CD14-positive monocyte (primary cell): ENCODE measurements around the gene ATP2B1. TPM values are rescaled to one million over a fixed set of nuclear protein-coding genes. Genes with fewer than 3 reads are reported as not detected.

ENCODE experiments used
- DNase-seq, 3 donors: peaks; one replicate each; pipeline ENCODE4 v3.0.0-alpha.2; 2011 to 2022
- H2AFZ ChIP-seq: 2 replicates; pipeline ENCODE4 v1.6.0; 2012; ENCODE audit warnings: mild to moderate bottlenecking, low read depth, low read length, inconsistent platforms; ENCODE audit not compliant: insufficient read depth, poor library complexity, severe bottlenecking
- H3K27ac ChIP-seq, 2 donors: 1 replicate in 1 of 2; 2 replicates in 1 of 2; pipeline ENCODE4 v1.5.1; 2012 to 2013; ENCODE audit warnings: low read length in 2 of 2, control low read depth in 1 of 2, inconsistent platforms in 1 of 2, low read depth in 1 of 2, mild to moderate bottlenecking in 1 of 2
- H3K27me3 ChIP-seq, 2 donors: one replicate each; pipeline versions ENCODE4 v1.6.0 to v1.6.1; 2011 to 2013; ENCODE audit warnings: low read length in 2 of 2; ENCODE audit not compliant: control insufficient read depth in 2 of 2, insufficient read depth in 2 of 2
- H3K36me3 ChIP-seq, 2 donors: replicated peaks in 1 of 2; 1 replicate in 1 of 2; 2 replicates in 1 of 2; pipeline versions ENCODE4 v1.5.1 to v1.6.1; 2012 to 2013; ENCODE audit warnings: low read length in 2 of 2, control low read depth in 1 of 2, inconsistent platforms in 1 of 2, mild to moderate bottlenecking in 1 of 2; ENCODE audit not compliant: insufficient read depth in 2 of 2, control insufficient read depth in 1 of 2
- H3K4me1 ChIP-seq, 2 donors: 1 replicate in 1 of 2; 2 replicates in 1 of 2; pipeline versions ENCODE4 v1.5.1 to v1.6.1; 2012 to 2013; ENCODE audit warnings: low read length in 2 of 2, control low read depth in 1 of 2, inconsistent platforms in 1 of 2, mild to moderate bottlenecking in 1 of 2, moderate library complexity in 1 of 2; ENCODE audit not compliant: insufficient read depth in 2 of 2, control insufficient read depth in 1 of 2
- H3K4me2 ChIP-seq: replicated peaks from 2 replicates; pipeline ENCODE3; 2012; ENCODE audit warnings: low read length, moderate library complexity, mild to moderate bottlenecking; ENCODE audit not compliant: poor library complexity, severe bottlenecking; ENCODE audit errors: extremely low read depth
- H3K4me3 ChIP-seq, 3 experiments: fragments of 200-600 bp in 1 of 3; sonication (generic) in 1 of 3; replicated peaks in 1 of 3; 1 replicate in 2 of 3; 2 replicates in 1 of 3; pipeline ENCODE4 v1.5.1; 2011 to 2013; ENCODE audit warnings: low read length in 3 of 3, mild to moderate bottlenecking in 3 of 3, control low read depth in 2 of 3, low read depth in 2 of 3, inconsistent platforms in 1 of 3, moderate library complexity in 1 of 3
- H3K79me2 ChIP-seq: 2 replicates; pipeline ENCODE4 v1.6.0; 2012; ENCODE audit warnings: mild to moderate bottlenecking, control low read depth, inconsistent platforms, low read length, moderate library complexity; ENCODE audit not compliant: insufficient read depth
- H3K9ac ChIP-seq: 2 replicates; pipeline ENCODE4 v1.6.0; 2017; ENCODE audit warnings: low read length, mild to moderate bottlenecking; ENCODE audit not compliant: insufficient read depth, poor library complexity, severe bottlenecking
- H3K9me3 ChIP-seq, 2 donors: replicated peaks in 1 of 2; 1 replicate in 1 of 2; 2 replicates in 1 of 2; pipeline versions ENCODE4 v1.5.1 to v1.6.1; 2012 to 2013; ENCODE audit warnings: low read length in 2 of 2, control low read depth in 1 of 2; ENCODE audit not compliant: control insufficient read depth in 1 of 2, insufficient read depth in 1 of 2
- H4K20me1 ChIP-seq: 2 replicates; pipeline ENCODE4 v1.6.0; 2012; ENCODE audit warnings: mild to moderate bottlenecking, low read length, control low read depth, moderate library complexity; ENCODE audit not compliant: insufficient read depth
- H3K27ac Mint-ChIP-seq, 7 donors: one replicate each; pipeline ENCODE4 v1.8.0; 2020; ENCODE audit warnings: mild to moderate bottlenecking in 7 of 7, mixed read lengths in 7 of 7, moderate library complexity in 6 of 7, inconsistent platforms in 2 of 7
- H3K27me3 Mint-ChIP-seq, 3 donors: one replicate each; pipeline ENCODE4 v1.8.0; 2021 to 2022; ENCODE audit warnings: low read depth in 3 of 3, mild to moderate bottlenecking in 3 of 3, mixed read lengths in 3 of 3, moderate library complexity in 3 of 3, inconsistent platforms in 1 of 3
- H3K36me3 Mint-ChIP-seq, 2 donors: one replicate each; pipeline ENCODE4 v1.8.0; 2020; ENCODE audit warnings: mixed read lengths in 2 of 2, inconsistent platforms in 1 of 2, mild to moderate bottlenecking in 1 of 2
- H3K4me1 Mint-ChIP-seq: one replicate; pipeline ENCODE4 v1.8.0; 2020; ENCODE audit warnings: mild to moderate bottlenecking, mixed read lengths
- H3K4me3 Mint-ChIP-seq, 2 donors: one replicate each; pipeline ENCODE4 v1.8.0; 2020; ENCODE audit warnings: mild to moderate bottlenecking in 2 of 2, mixed read lengths in 2 of 2, moderate library complexity in 1 of 2
- H3K9me3 Mint-ChIP-seq, 7 donors: one replicate each; pipeline ENCODE4 v1.8.0; 2020 to 2022; ENCODE audit warnings: mixed read lengths in 7 of 7, mild to moderate bottlenecking in 6 of 7, moderate library complexity in 6 of 7, inconsistent platforms in 2 of 7
- CTCF ChIP-seq: fragments of 200-600 bp; IDR thresholded peaks from one replicate; pipeline ENCODE4 v1.8.0; 2022; ENCODE audit warnings: antibody characterized with exemption, mild to moderate bottlenecking
- WGBS: methylation state at CpG from one replicate; pipeline ENCODE4 v1.1.5; 2013; ENCODE audit warnings: missing lambda C conversion rate; ENCODE audit not compliant: insufficient coverage; 5-methylcytosine and 5-hydroxymethylcytosine counted together
- intact Hi-C, 2 donors: fragments of 100-400 bp; cut with micrococcal nuclease; formaldehyde crosslinking; loops; one replicate each; pipeline versions ENCODE4 v1.15.0 to v1.15.1; 2023
- polyA plus RNA-seq, 3 donors: library from polyadenylated mRNA; depleted of rRNA in 1 of 3; unstranded in 2 of 3; stranded (reverse) in 1 of 3; fragments of 300-500 nt in 2 of 3; fragments of >200 nt in 1 of 3; fragmentation: Illumina TruSeq in 2 of 3; gene quantifications; 1 replicate in 2 of 3; 2 replicates in 1 of 3; pipeline ENCODE4 v1.2.3, GENCODE V29; 2012 to 2021

Gene ATP2B1
- polyA plus RNA-seq, 3 donors = 35.9 to 59.3 (median 53.9) TPM

GRCh38 chr12:89559753-89560152 lies 148.9 kb downstream of the ATP2B1 start:
- H4K20me1 ChIP-seq = no peaks in the 10 kb centered on the region
- H3K4me2 ChIP-seq = no peak overlapping the region
- no peak for DNase-seq
- H3K9ac ChIP-seq = no peak overlapping the region
- H3K9me3 ChIP-seq = no peaks in the 10 kb centered on the region
- peaks cover 0 to 2% (median 0%) of the 10 kb centered on the region in 3 donors for H3K27me3 Mint-ChIP-seq
- no peak overlapping the region for H3K27ac Mint-ChIP-seq
- no peaks in the 10 kb centered on the region for H3K27me3 ChIP-seq
- H3K27ac ChIP-seq = no peak overlapping the region
- H3K4me1 ChIP-seq = no peaks in the 10 kb centered on the region
- no peak for TF ChIP-seq CTCF
- H3K4me3 Mint-ChIP-seq = no peak overlapping the region
- intact Hi-C loops = no loop called here
- no peaks in the 10 kb centered on the region for H3K79me2 ChIP-seq
- H3K4me3 ChIP-seq = no peak overlapping the region
- WGBS = 96% methylated on average over 7 of the region's 10 CpGs
- no peak overlapping the region for H2AFZ ChIP-seq
- no peaks in the 10 kb centered on the region for H3K36me3 Mint-ChIP-seq
- H3K9me3 Mint-ChIP-seq = peaks cover 0 to 4% (median 2%) of the 10 kb centered on the region in 7 donors
- no peaks in the 10 kb centered on the region for H3K36me3 ChIP-seq
- no peaks in the 10 kb centered on the region for H3K4me1 Mint-ChIP-seq

- H3K4me2 ChIP-seq = no peak overlapping the region
- Mint-ChIP-seq H3K27me3 (peaks cover 0 to 2% (median 0%) of the 10 kb centered on the region in 3 donors), H3K36me3 (no peaks in the 10 kb centered on the region), H3K9me3 (peaks cover 0 to 4% (median 0%) of the 10 kb centered on the region in 7 donors), H3K27ac (no peak overlapping the region), H3K4me3 (no peak overlapping the region), H3K4me1 (no peaks in the 10 kb centered on the region)
- H3K4me3 ChIP-seq = no peak overlapping the region
- H3K9ac ChIP-seq = no peak overlapping the region
- no CpG with 5 or more reads among the region's 2 CpGs for WGBS
- H2AFZ ChIP-seq = no peak overlapping the region
- H3K79me2 ChIP-seq = no peaks in the 10 kb centered on the region
- DNase-seq = no peak
- H3K27ac ChIP-seq = no peak overlapping the region
- H3K27me3 ChIP-seq = no peaks in the 10 kb centered on the region
- no peak for TF ChIP-seq CTCF
- H4K20me1 ChIP-seq = no peaks in the 10 kb centered on the region
- H3K36me3 ChIP-seq = no peaks in the 10 kb centered on the region
- no peaks in the 10 kb centered on the region for H3K4me1 ChIP-seq
- intact Hi-C loops = no loop called here
- no peaks in the 10 kb centered on the region for H3K9me3 ChIP-seq
These were observed 151.7 kb downstream of the ATP2B1 start for GRCh38 chr12:89556976-89557375.
